Globus pallidus (tissue), 1 donor: ENCODE measurements around the gene EFCAB6.
A peak's percentile ranks its signal among the peaks of the same experiment; 100 is the strongest.

Source experiments
- DNase-seq: peaks from one replicate; pipeline ENCODE4 v3.0.0-alpha.2; 2015; ENCODE audit warnings: low spot score

Gene EFCAB6

GRCh38 chr22:43639228-43639948, 172.7 kb downstream of the EFCAB6 start:
- DNase-seq, result no peak

- no peak for DNase-seq
Observed at GRCh38 chr22:43637275-43638260, 174.5 kb downstream of the EFCAB6 start.

DNA sequence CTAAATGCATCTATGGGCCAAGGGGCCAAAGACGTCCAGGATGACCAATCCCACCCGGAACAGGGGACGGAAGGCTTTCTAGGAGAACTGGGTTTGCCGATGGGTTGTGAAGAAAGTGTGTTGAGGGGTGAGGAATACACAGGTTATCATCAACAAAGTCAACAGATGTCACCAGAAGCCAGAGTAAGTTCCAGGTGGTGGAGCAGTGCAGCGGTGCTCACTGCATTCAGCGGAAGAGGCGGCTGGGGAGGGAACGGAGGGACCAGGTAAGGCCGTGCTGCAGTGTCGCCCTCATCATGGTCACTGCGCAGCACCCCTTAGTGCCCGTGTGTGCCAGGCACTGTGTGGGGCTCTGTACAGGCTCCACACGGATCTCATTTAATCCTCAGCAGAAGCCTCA, 176.0 kb downstream of the EFCAB6 start:
- no peak for DNase-seq

DNA sequence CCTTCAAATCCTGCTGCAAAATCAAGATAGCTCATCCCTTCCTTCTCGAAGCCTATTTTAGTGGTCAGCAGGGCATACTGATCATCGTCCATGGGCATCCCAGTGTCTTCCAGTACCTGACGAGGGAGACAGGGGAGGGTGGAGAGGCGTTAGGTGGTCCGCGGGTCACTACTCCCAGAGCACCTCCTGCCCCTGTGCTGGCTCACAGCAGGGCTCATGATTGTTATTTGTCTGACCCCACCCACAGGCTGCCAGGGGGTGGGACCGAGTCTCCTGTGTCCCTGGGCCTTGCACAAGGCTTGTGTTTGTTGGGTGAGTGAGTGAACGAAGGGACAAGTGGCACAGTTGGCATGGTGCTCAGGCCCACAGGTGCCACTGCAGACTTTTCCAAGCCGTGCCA, 177.0 kb downstream of the EFCAB6 start:
- no peak for DNase-seq

DNA sequence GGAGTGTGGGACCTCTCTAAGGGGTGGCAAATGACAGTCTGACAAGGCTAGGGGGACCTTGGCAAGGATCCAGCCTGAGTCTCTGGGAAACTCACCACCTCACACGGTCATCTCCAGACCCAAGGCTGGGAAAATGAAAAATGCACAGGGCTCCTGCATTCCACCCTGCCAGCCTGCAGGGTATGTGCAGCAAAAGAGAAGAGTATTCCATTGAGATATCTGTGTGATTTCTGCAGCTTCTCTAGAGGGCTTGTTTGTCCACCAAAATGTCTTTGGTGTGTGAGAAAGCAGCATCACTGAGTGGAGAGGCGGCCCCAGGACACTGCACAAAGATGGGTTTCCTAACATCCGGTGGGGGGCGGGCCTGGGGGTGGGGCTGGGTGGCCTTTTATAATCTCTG, 177.8 kb downstream of the EFCAB6 start:
- DNase-seq, result no peak

- DNase-seq, result no peak
Observed at GRCh38 chr22:43633631-43634285, 178.3 kb downstream of the EFCAB6 start.

GRCh38 chr22:43631846-43632245, 180.3 kb downstream of the EFCAB6 start:
- no peak for DNase-seq

DNA sequence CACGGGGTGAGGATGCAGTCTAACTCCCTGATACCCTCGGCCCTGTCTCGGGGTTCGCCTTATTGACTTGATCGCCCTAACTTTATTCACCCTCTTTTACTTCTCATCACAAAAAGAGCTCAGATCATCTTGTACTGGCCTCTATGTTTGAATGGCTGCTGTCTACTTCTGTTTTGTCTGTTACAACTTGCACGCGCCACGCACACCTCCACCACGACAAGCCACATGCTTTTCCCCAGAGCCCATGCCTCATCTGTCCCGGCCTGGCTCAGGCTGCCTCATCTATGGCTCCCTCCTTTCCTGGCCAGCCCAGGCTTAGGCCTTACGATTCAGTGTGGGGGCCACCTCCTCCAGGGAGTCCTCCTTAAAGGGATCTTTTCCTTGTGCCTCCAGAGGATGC, 180.9 kb downstream of the EFCAB6 start:
- DNase-seq, result no peak

DNA sequence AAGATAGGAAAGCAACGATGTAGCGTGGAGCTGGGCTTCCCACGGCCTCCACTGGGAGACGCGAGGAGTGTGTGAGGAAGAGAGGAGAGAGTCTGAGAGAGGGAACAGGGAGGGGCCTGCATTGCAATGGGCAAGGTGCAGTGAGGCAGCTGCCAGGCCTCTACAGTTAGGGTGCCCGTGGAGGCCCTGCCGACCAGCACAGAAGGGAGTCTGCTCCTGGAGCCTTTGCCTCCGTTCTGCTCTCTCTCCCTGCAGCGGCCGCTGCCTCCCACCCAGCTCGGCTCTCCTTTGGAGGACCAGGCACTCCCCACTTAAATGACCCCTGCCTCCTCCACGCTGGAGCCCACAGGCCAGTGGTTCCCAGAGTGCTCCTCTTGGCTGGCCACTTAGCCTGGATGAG, 181.7 kb downstream of the EFCAB6 start:
- DNase-seq, result no peak

DNA sequence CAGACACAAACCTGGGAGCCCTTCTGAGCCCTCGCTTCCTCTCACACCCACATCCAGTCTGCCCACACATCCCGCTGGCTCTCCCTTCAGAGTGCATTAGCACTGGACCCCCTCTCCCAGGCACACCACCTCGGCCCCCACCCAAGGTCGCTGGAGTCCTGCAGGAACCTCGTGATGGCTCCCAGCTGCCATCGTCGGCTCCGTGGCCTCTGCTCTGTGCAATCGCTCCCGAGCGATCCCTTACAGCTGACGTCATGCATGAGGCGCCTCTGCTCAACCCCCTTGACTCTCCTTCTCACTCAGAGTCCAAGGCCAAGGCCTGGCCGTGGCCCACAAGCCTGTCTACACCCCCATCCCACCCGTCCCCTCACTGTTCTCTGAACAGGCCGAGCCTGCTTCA, 183.9 kb downstream of the EFCAB6 start:
- no peak for DNase-seq

- no peak for DNase-seq
Observed at GRCh38 chr22:43627485-43628213, 184.5 kb downstream of the EFCAB6 start.

DNA sequence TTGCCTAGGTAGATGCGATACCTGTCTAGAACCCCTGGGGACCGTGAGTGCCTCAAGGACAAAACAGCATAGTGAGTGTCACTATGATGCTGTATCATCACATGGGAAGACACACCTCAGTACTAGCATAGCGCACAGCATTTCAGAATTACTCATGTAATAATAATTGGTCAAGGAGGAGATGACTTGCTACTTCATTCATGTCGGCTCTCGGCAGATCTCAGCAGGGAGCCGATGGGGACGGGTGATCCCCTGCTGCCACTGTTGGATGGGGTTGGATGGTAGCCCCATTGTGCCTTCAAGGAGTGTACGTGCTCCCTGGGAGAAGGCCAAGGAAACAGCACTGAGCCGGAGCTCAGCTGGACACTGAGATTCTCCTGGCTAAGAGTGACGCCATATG, 186.9 kb downstream of the EFCAB6 start:
- no peak for DNase-seq

- DNase-seq, result no peak
Observed at GRCh38 chr22:43624144-43624998, 187.7 kb downstream of the EFCAB6 start.

GRCh38 chr22:43622886-43623285, 189.2 kb downstream of the EFCAB6 start:
- DNase-seq, result no peak

DNA sequence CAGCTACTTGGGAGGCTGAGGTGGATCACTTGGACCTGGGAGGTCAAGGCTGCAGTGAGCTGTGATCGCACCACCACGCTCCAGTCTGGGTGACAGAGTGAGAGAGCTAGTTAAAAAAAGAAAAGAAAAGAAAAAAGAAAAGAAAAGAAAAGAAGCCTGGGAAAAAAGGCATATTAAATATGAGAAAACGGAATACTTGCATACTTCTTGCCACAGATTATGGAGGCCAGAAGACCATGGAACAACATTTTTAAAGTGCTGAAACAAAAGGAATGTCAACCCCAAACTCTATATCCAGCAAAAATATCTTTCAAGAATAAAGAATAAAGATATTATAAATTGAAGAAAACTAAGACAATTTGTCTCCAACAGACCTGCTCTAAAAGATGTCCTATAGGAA, 191.9 kb downstream of the EFCAB6 start:
- no peak for DNase-seq

DNA sequence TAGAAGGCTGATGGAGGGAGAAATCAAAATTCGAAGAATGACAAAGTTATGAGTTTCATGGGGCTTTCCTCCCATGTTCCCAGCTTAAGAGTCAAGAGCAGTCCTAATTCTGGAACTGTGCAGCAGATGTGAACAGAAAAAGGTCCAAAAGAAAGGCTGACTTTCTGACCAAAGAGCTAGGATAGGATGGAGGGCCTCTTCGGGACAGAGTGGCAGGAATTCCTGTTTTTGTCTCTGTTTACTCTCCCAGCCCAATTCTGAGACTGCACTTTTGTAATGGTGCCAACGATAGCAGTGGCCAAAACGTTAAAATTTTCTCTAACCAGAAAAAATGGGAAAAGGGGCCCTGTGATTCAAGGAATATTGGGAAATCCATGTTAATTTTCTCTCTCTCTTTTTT, 193.6 kb downstream of the EFCAB6 start:
- no peak for DNase-seq

- DNase-seq, result no peak
Observed at GRCh38 chr22:43616645-43617044, 195.5 kb downstream of the EFCAB6 start.

- no peak for DNase-seq
Observed at GRCh38 chr22:43600265-43600664, 211.8 kb downstream of the EFCAB6 start.

DNA sequence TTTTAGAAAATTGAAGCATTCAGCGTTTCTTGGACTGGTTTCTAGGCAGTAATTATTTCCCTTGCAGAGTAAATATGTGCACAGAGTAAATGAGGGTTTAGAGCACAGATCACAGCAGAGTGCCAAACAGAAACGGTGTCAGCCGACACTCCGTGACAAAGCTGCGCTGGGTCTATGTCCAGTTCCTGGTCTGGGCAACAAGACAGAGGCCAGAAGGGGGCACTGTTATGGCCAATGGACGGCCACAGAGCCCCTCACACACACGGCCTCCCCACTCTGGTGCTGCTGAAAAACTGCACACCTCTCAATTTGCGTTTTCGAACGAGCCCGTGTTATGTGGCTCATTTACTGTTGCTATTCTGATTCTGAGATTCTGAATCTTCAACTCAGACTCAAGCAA, 219.6 kb downstream of the EFCAB6 start:
- DNase-seq, result peak; percentile 12

GRCh38 chr22:43591380-43591779, 220.7 kb downstream of the EFCAB6 start:
- DNase-seq, result no peak

DNA sequence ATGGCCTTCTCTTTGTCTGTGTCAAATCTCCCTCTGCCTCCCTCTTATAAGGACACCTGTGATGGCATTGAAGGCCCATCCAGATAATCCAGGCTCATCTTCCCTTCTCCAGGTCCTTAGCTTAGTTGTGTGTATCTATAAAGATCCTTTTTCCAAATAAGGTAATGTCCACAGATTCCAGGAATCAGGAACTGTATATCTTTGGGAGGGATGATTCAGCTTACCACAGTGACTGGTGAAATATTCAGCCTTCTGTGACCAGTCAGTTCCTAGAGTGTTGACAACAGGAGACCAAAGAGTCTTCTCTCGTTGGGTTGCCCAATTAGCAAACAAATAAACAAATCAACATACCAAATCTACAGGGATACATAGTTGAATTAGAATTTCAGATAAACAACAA, 224.5 kb downstream of the EFCAB6 start:
- DNase-seq, result no peak
